Measurements from ENCODE around the gene ZNF385B. TPM values are rescaled to one million over a fixed set of nuclear protein-coding genes. Genes with fewer than 3 reads are reported as not detected.

ZNF385B gene
- total and polyA plus RNA-seq, 10 of the 15 experiments (the other 5 are each of a cell fraction or from before 2014, with no cell fraction given) = not detected

DNA sequence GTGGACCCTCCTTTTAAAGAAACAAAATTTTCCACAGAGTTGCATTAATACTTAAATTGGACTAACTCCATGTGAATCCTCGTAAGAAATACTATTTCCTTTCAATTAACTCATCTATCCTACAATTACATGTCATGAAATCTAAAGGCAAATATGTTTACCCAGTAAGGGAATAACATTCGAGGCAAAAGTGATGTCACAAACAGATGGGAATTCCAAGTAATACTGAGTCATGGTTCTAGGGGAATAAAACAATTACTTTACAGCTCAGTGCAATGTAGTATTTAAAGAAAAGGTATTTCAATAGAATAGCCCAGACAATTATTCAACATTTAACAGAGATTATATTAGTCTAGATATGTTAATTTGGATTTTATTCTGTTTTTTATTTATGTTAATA is 205.8 kb downstream of the ZNF385B start:
- no peak overlapping the region for H3K27ac ChIP-seq (ENCODE audit: control insufficient read depth, insufficient read depth)
- no peak overlapping the region for H3K4me3 ChIP-seq
- RAD21 ChIA-PET (ENCODE audit: unreplicated experiment) = no interaction called here
- in situ Hi-C loops (cut with MboI) (no loop called here), intact Hi-C loops (cut with micrococcal nuclease; ENCODE audit: unreplicated experiment) (no loop called here)
- H2AFZ ChIP-seq (ENCODE audit: control insufficient read depth, low read depth, low read length) = no peak overlapping the region
- no peak for ATAC-seq
- H3K9ac ChIP-seq (ENCODE audit: control insufficient read depth, insufficient read depth, low read length) = no peak overlapping the region
- H3K4me2 ChIP-seq (ENCODE audit: control insufficient read depth, insufficient read depth) = no peak overlapping the region
- no peaks in the 10 kb centered on the region for H3K27me3 ChIP-seq (replicated peaks in 1 of 2; ENCODE audit: control insufficient read depth in 2 of 2, insufficient read depth in 2 of 2, low read length in 1 of 2)
- no peaks in the 10 kb centered on the region for H4K20me1 ChIP-seq (ENCODE audit: control insufficient read depth, insufficient read depth)
- no peak for DNase-seq (ENCODE audit: low read depth, low spot score)
- no peak for FAIRE-seq
- H3K36me3 ChIP-seq (ENCODE audit: control insufficient read depth in 2 of 2, insufficient read depth in 2 of 2, low read length in 1 of 2) = no peaks in the 10 kb centered on the region
- 0% methylated on average over 2 of the region's 2 CpGs for WGBS (ENCODE audit: insufficient coverage, insufficient replicate concordance, low lambda C conversion rate, missing lambda C conversion rate)
- POLR2A ChIA-PET = no interaction called here
- H3K79me2 ChIP-seq (ENCODE audit: control insufficient read depth, insufficient read depth, low read length) = no peaks in the 10 kb centered on the region
- H3K9me3 ChIP-seq (replicated peaks; ENCODE audit: control insufficient read depth, insufficient read depth, low read length) = no peaks in the 10 kb centered on the region
- CTCF ChIA-PET = interaction anchor here (1.3 kb wide), 1 partner anchor 252 kb away, joined by 4 read pairs; no protein-coding TSS in a partner anchor
- SMC1A ChIA-PET (ENCODE audit: uncharacterized antibody, unreplicated experiment) = no interaction called here
- BruUV-seq (replicated peaks) = no TSS peak
- no peaks in the 10 kb centered on the region for H3K4me1 ChIP-seq (ENCODE audit: control insufficient read depth, insufficient read depth, low read length)
- TF ChIP-seq POLR2AphosphoS5 (IDR thresholded peaks at IDR 0.05; ENCODE audit: low read length) = no peak
- no peak for TF ChIP-seq SMC3 (IDR thresholded peaks at IDR 0.05; ENCODE audit: borderline replicate concordance, low read length)
- no peak for TF ChIP-seq PAX5 (IDR thresholded peaks at IDR 0.05; ENCODE audit: borderline replicate concordance, low read depth, low read length)
- TF ChIP-seq SUZ12 (IDR thresholded peaks at IDR 0.05; ENCODE audit: unreplicated experiment) = no peak
- TF ChIP-seq MYC (IDR thresholded peaks at IDR 0.05; ENCODE audit: insufficient read depth, insufficient read length, insufficient replicate concordance, low read length, severe bottlenecking) = no peak
- TF ChIP-seq USF1 (IDR thresholded peaks at IDR 0.05; ENCODE audit: borderline replicate concordance, extremely low read length, insufficient read depth, low read depth, low read length) = no peak
- TF ChIP-seq, protein P1, sequence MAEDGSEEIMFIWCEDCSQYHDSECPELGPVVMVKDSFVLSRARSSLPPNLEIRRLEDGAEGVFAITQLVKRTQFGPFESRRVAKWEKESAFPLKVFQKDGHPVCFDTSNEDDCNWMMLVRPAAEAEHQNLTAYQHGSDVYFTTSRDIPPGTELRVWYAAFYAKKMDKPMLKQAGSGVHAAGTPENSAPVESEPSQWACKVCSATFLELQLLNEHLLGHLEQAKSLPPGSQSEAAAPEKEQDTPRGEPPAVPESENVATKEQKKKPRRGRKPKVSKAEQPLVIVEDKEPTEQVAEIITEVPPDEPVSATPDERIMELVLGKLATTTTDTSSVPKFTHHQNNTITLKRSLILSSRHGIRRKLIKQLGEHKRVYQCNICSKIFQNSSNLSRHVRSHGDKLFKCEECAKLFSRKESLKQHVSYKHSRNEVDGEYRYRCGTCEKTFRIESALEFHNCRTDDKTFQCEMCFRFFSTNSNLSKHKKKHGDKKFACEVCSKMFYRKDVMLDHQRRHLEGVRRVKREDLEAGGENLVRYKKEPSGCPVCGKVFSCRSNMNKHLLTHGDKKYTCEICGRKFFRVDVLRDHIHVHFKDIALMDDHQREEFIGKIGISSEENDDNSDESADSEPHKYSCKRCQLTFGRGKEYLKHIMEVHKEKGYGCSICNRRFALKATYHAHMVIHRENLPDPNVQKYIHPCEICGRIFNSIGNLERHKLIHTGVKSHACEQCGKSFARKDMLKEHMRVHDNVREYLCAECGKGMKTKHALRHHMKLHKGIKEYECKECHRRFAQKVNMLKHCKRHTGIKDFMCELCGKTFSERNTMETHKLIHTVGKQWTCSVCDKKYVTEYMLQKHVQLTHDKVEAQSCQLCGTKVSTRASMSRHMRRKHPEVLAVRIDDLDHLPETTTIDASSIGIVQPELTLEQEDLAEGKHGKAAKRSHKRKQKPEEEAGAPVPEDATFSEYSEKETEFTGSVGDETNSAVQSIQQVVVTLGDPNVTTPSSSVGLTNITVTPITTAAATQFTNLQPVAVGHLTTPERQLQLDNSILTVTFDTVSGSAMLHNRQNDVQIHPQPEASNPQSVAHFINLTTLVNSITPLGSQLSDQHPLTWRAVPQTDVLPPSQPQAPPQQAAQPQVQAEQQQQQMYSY (CRISPR knock-in tag; IDR thresholded peaks at IDR 0.05) = no peak
- no peak for TF ChIP-seq CBX3 (IDR thresholded peaks at IDR 0.05; ENCODE audit: borderline replicate concordance, low read depth)
- TF ChIP-seq EED (IDR thresholded peaks at IDR 0.05; ENCODE audit: low read depth) = no peak
- TF ChIP-seq, protein P2, sequence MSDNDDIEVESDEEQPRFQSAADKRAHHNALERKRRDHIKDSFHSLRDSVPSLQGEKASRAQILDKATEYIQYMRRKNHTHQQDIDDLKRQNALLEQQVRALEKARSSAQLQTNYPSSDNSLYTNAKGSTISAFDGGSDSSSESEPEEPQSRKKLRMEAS (IDR thresholded peaks at IDR 0.05; ENCODE audit: low read depth, low read length) = no peak
- no peak for TF ChIP-seq NRF1 (conservative IDR thresholded peaks at IDR 0.05; ENCODE audit: low read depth, low read length)
- TF ChIP-seq SIN3A (IDR thresholded peaks at IDR 0.05; ENCODE audit: low read depth, low read length) = no peak
- no peak for TF ChIP-seq POU2F2 (IDR thresholded peaks at IDR 0.05; ENCODE audit: borderline replicate concordance, low read depth, low read length)
- TF ChIP-seq HDAC6 (IDR thresholded peaks at IDR 0.05; ENCODE audit: unreplicated experiment) = no peak
- no peak for TF ChIP-seq SREBF1 (IDR thresholded peaks at IDR 0.05; ENCODE audit: low read length)
